Activated CD4-positive, alpha-beta memory T cell treated with anti-CD3 and anti-CD28 coated beads for 36 hours (primary cell): Measurements from ENCODE around the gene BRMS1L. TPM values are rescaled to one million over a fixed set of nuclear protein-coding genes. Genes with fewer than 3 reads are reported as not detected.

Source experiments
- CTCF ChIA-PET: fragments of 350-600 bp; sonication (Branson Sonifier 250); formaldehyde crosslinking; loops from one replicate; lab custom pipeline; 2021; ENCODE audit warnings: antibody characterized with exemption, inconsistent platforms; lab: Charles Lee
- POLR2A ChIA-PET: fragments of 350-600 bp; sonication (Branson Sonifier 250); formaldehyde crosslinking; loops from one replicate; lab custom pipeline; 2021; ENCODE audit warnings: antibody characterized with exemption; lab: Charles Lee
- DNase-seq: peaks from one replicate; pipeline ENCODE4 v3.0.0-alpha.2; 2020
- H3K27ac Mint-ChIP-seq: one replicate; pipeline ENCODE4 v1.8.0; 2021; ENCODE audit warnings: mixed read lengths
- H3K27me3 Mint-ChIP-seq: one replicate; pipeline ENCODE4 v1.8.0; 2021; ENCODE audit warnings: mixed read lengths
- H3K36me3 Mint-ChIP-seq: one replicate; pipeline ENCODE4 v1.8.0; 2021; ENCODE audit warnings: mixed read lengths
- H3K4me1 Mint-ChIP-seq: one replicate; pipeline ENCODE4 v1.8.0; 2021; ENCODE audit warnings: low read depth, mixed read lengths
- H3K4me3 Mint-ChIP-seq: one replicate; pipeline ENCODE4 v1.8.0; 2021; ENCODE audit warnings: mild to moderate bottlenecking, mixed read lengths
- H3K9me3 Mint-ChIP-seq: one replicate; pipeline ENCODE4 v1.8.0; 2021; ENCODE audit warnings: mixed read lengths
- intact Hi-C: fragments of 100-400 bp; cut with micrococcal nuclease; formaldehyde crosslinking; loops from one replicate; pipeline ENCODE4 v1.15.1; 2023
- total RNA-seq, 2 experiments: library from RNA; stranded (reverse); gene quantifications; one replicate each; pipeline ENCODE4 v1.2.3, GENCODE V29; 2021

The BRMS1L gene
- total RNA-seq, 2 experiments from 2014 or later: 5.6 to 6.1 TPM

DNA sequence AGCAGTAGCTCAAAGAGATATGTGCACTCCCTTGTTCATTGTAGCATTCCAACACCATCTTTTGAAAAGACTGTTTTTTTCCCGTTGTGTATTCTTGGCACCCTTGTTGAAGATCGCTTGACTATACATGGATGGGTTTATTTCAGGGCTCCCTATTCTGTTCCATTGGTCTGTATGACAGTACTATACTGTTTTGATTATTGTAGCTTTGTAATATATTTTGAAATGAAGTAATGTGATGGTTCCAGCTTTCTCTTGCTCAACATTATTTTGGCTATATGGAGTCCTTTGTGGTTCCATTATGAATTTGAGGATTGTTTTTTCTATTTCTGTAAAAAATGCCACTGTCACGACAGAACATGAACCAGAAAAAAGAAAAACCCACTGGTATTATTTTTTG lies 25.7 kb downstream of the BRMS1L start:
- intact Hi-C loops: no loop called here
- CTCF ChIA-PET: no interaction called here
- H3K4me1 Mint-ChIP-seq: no peaks in the 10 kb centered on the region
- no peaks in the 10 kb centered on the region for H3K27me3 Mint-ChIP-seq
- no peak overlapping the region for H3K4me3 Mint-ChIP-seq
- DNase-seq: no peak
- peaks cover 3% of the 10 kb centered on the region for H3K9me3 Mint-ChIP-seq
- H3K27ac Mint-ChIP-seq: no peak overlapping the region
- POLR2A ChIA-PET: no interaction called here
- H3K36me3 Mint-ChIP-seq: peaks cover 21% of the 10 kb centered on the region

GRCh38 chr14:35853225-35853624 lies 27.1 kb downstream of the BRMS1L start:
- peaks cover 21% of the 10 kb centered on the region for H3K36me3 Mint-ChIP-seq
- POLR2A ChIA-PET: no interaction called here
- H3K9me3 Mint-ChIP-seq: peaks cover 3% of the 10 kb centered on the region
- CTCF ChIA-PET: no interaction called here
- H3K27me3 Mint-ChIP-seq: no peaks in the 10 kb centered on the region
- no peaks in the 10 kb centered on the region for H3K4me1 Mint-ChIP-seq
- H3K4me3 Mint-ChIP-seq: no peak overlapping the region
- intact Hi-C loops: no loop called here
- H3K27ac Mint-ChIP-seq: no peak overlapping the region
- no peak for DNase-seq

DNA sequence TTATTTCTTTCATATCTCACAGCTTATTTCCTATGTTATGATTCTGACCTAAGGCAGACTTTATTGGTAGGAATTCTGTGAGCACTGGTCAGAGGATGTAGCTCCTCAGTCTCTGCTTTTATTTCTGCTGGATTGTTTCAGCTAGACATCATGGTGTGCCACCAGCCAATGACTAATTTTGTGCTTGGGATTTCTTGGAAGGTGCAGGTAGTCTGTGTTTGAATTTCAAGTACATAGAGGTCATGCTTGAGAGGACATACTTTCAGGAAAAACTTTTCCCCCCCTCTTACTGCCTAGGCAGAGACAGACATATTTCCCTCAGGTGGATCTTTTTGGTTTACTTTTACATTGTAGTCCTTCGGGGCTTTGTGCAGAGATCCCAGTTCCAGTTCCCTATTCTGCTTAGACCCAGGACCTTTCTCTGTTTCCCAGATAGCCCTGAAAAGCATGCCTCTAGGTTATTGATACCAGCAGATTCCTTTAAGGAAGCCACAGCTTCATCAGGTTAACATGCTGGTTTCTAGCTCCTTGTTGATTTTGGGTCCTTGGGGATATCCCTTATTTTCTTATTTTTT lies 28.6 kb downstream of the BRMS1L start:
- Mint-ChIP-seq H3K9me3 (peaks cover 3% of the 10 kb centered on the region), H3K4me3 (no peak overlapping the region), H3K27ac (no peak overlapping the region), H3K27me3 (no peaks in the 10 kb centered on the region), H3K36me3 (peaks cover 28% of the 10 kb centered on the region), H3K4me1 (no peaks in the 10 kb centered on the region)
- intact Hi-C loops: no loop called here
- ChIA-PET CTCF (interaction anchor here (0.6 kb wide), 1 partner anchor 50 kb away, joined by 3 read pairs; no protein-coding TSS in a partner anchor), POLR2A (no interaction called here)
- no peak for DNase-seq

GRCh38 chr14:35855876-35856481 lies 29.8 kb downstream of the BRMS1L start:
- POLR2A ChIA-PET: no interaction called here
- Mint-ChIP-seq H3K27ac (no peak overlapping the region), H3K27me3 (no peaks in the 10 kb centered on the region), H3K4me1 (no peaks in the 10 kb centered on the region), H3K4me3 (no peak overlapping the region), H3K9me3 (peaks cover 3% of the 10 kb centered on the region), H3K36me3 (peaks cover 20% of the 10 kb centered on the region)
- CTCF ChIA-PET: interaction anchor here (0.8 to 1.3 kb wide), 2 partner anchors 34 to 518 kb away, joined by 3 read pairs; no protein-coding TSS in a partner anchor
- DNase-seq: no peak
- intact Hi-C loops: no loop called here

GRCh38 chr14:35858521-35859209 lies 32.5 kb downstream of the BRMS1L start:
- POLR2A ChIA-PET: interaction anchor here (0.6 kb wide), 1 partner anchor 247 kb away, joined by 3 read pairs; no protein-coding TSS in a partner anchor
- CTCF ChIA-PET: no interaction called here
- H3K27me3 Mint-ChIP-seq: no peaks in the 10 kb centered on the region
- intact Hi-C loops: no loop called here
- H3K9me3 Mint-ChIP-seq: no peaks in the 10 kb centered on the region
- no peak overlapping the region for H3K4me3 Mint-ChIP-seq
- no peaks in the 10 kb centered on the region for H3K4me1 Mint-ChIP-seq
- H3K27ac Mint-ChIP-seq: no peak overlapping the region
- H3K36me3 Mint-ChIP-seq: peaks cover 19% of the 10 kb centered on the region
- DNase-seq: no peak

DNA sequence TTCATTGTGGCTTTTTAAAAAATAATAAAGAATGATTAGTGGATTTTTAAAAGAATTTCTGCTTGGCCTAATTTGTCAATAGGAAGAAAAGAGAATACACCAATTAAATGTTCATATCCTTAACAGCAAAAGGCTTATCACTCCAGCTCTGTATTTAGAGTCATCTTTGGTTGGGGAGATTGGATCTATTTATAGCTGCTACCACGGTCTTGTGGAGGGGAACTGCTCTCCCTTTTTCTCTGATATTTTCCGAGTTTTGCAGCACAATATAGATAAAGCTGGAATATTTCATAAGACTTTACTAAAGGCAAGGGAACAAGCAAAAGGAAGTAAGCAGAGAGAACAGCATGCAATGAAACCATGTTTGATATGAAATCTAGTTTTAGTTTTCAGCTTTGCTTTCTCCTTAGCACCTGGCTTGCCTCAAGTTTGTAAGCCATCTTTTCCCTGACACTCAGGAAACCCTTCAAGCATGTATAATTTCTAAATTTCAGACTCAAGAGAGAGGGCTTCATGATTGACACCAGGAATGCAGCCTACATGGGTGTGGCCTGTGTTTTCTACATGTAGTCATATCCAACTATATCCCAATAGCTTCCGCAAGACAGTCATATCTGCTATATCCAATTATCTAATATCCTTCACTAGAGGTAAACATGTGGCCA lies 35.2 kb downstream of the BRMS1L start:
- intact Hi-C loops: no loop called here
- Mint-ChIP-seq H3K4me3 (no peak overlapping the region), H3K27me3 (no peaks in the 10 kb centered on the region), H3K27ac (no peak overlapping the region), H3K4me1 (no peaks in the 10 kb centered on the region), H3K9me3 (no peaks in the 10 kb centered on the region), H3K36me3 (peaks cover 33% of the 10 kb centered on the region)
- ChIA-PET CTCF (no interaction called here), POLR2A (no interaction called here)
- DNase-seq: no peak

DNA sequence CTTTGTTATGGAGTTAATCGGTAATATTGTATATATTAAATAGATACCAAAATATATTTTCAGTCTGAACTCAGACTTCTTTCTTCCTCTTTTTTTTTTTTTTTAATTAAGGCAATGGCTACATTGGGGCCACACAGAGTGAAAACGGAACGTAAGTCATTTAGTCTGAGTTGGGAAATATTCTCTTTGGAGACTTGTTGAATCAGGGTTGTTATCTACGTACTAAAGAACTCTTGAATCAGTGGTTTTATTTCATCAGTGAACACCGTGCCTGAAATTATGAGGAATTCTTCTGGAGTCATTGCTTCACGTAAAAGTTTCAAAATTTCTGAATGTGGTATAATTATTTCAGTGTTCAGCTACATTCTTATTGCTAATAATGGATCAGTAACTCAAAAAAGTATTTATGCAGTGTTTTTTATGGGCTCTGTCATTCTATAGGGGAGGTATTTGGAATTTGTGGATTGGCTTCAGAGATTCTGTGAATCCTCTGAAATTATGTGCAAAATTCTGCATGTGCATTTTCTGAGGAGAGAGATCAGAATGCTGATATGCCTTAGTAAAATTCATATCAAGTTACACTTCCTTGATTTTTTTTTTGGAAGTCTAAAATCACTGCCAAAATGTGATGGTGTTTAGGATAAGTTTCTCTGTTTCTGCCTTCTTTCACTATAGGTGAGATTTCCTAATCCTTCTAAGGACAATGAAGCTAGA lies 39.6 kb downstream of the BRMS1L start:
- Mint-ChIP-seq H3K4me1 (no peaks in the 10 kb centered on the region), H3K36me3 (peaks cover 24% of the 10 kb centered on the region), H3K27ac (no peak overlapping the region), H3K9me3 (no peaks in the 10 kb centered on the region), H3K4me3 (no peak overlapping the region), H3K27me3 (no peaks in the 10 kb centered on the region)
- ChIA-PET POLR2A (no interaction called here), CTCF (interaction anchor here (0.6 kb wide), 1 partner anchor 801 kb away, joined by 3 read pairs; no protein-coding TSS in a partner anchor)
- intact Hi-C loops: no loop called here
- no peak for DNase-seq

- ChIA-PET POLR2A (no interaction called here), CTCF (no interaction called here)
- no peaks in the 10 kb centered on the region for H3K27me3 Mint-ChIP-seq
- peaks cover 24% of the 10 kb centered on the region for H3K36me3 Mint-ChIP-seq
- H3K4me1 Mint-ChIP-seq: no peaks in the 10 kb centered on the region
- intact Hi-C loops: no loop called here
- no peak for DNase-seq
- no peak overlapping the region for H3K27ac Mint-ChIP-seq
- no peaks in the 10 kb centered on the region for H3K9me3 Mint-ChIP-seq
- no peak overlapping the region for H3K4me3 Mint-ChIP-seq
These were observed 40.6 kb downstream of the BRMS1L start for GRCh38 chr14:35866595-35867279.

GRCh38 chr14:35867280-35867629 lies 41.1 kb downstream of the BRMS1L start:
- Mint-ChIP-seq H3K4me3 (no peak overlapping the region), H3K27ac (no peak overlapping the region), H3K27me3 (no peaks in the 10 kb centered on the region), H3K36me3 (peaks cover 24% of the 10 kb centered on the region), H3K9me3 (no peaks in the 10 kb centered on the region), H3K4me1 (no peaks in the 10 kb centered on the region)
- intact Hi-C loops: no loop called here
- ChIA-PET POLR2A (no interaction called here), CTCF (no interaction called here)
- no peak for DNase-seq

- H3K4me1 Mint-ChIP-seq: no peaks in the 10 kb centered on the region
- no peaks in the 10 kb centered on the region for H3K27me3 Mint-ChIP-seq
- intact Hi-C loops: no loop called here
These were observed 49.2 kb downstream of the BRMS1L start for GRCh38 chr14:35875296-35875695.

DNA sequence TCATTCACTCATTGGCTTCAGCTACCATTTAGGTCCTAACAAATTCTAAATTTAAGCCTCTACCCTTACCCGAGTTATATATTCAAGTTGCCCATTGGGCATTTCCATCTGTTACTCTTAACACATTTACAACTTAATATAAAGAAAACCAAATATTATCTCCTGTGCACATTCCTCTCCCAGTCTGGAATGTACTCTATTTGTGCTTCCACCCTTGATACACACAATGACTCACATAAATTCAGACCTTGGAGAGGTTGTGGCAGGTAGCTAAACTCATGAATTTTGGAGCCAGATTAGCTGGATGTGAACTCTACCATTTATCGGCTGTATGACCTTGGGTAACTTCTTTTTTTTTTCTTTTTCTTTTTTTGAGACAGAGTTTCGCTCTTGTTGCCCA lies 51.1 kb downstream of the BRMS1L start:
- Mint-ChIP-seq H3K27ac (no peak overlapping the region), H3K9me3 (no peaks in the 10 kb centered on the region), H3K4me1 (no peaks in the 10 kb centered on the region), H3K36me3 (no peaks in the 10 kb centered on the region), H3K4me3 (no peak overlapping the region), H3K27me3 (no peaks in the 10 kb centered on the region)
- ChIA-PET CTCF (interaction anchor here (0.6 to 2.2 kb wide), 5 partner anchors 42 to 497 kb away, joined by 3 to 13 read pairs (median 3); no protein-coding TSS in a partner anchor), POLR2A (no interaction called here)
- DNase-seq: no peak
- intact Hi-C loops: no loop called here

More at GRCh38 chr14:35875296-35875695, 49.2 kb downstream of the BRMS1L start:
- no peaks in the 10 kb centered on the region for H3K36me3 Mint-ChIP-seq
- no peak overlapping the region for H3K4me3 Mint-ChIP-seq
- CTCF ChIA-PET: no interaction called here
- no peak for DNase-seq
- POLR2A ChIA-PET: no interaction called here
- H3K27ac Mint-ChIP-seq: no peak overlapping the region
- H3K9me3 Mint-ChIP-seq: no peaks in the 10 kb centered on the region
